PC-9 (cell line): ENCODE data around the gene OCA2.

Experiments
- EZH2 ChIP-seq: fragments of 200-600 bp; sonication (generic); IDR thresholded peaks from 2 replicates; pipeline ENCODE4 v1.8.0; 2017; ENCODE audit warnings: antibody characterized with exemption, low read depth
- TF ChIP-seq, protein P1 (sequence below): fragments of 200-600 bp; sonication (generic); conservative IDR thresholded peaks from 2 replicates; pipeline ENCODE4 v1.6.1; 2017; ENCODE audit warnings: mixed run types, antibody characterized with exemption, mild to moderate bottlenecking, moderate library complexity

GRCh38 chr15:28118083-28118482, 19.0 kb upstream of the OCA2 start:
- TF ChIP-seq, protein P1, sequence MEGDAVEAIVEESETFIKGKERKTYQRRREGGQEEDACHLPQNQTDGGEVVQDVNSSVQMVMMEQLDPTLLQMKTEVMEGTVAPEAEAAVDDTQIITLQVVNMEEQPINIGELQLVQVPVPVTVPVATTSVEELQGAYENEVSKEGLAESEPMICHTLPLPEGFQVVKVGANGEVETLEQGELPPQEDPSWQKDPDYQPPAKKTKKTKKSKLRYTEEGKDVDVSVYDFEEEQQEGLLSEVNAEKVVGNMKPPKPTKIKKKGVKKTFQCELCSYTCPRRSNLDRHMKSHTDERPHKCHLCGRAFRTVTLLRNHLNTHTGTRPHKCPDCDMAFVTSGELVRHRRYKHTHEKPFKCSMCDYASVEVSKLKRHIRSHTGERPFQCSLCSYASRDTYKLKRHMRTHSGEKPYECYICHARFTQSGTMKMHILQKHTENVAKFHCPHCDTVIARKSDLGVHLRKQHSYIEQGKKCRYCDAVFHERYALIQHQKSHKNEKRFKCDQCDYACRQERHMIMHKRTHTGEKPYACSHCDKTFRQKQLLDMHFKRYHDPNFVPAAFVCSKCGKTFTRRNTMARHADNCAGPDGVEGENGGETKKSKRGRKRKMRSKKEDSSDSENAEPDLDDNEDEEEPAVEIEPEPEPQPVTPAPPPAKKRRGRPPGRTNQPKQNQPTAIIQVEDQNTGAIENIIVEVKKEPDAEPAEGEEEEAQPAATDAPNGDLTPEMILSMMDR, result no peak
- TF ChIP-seq EZH2, result no peak
